Neural progenitor cell (in vitro differentiated cells): ENCODE results near the gene SLC50A1. TPM values are rescaled to one million over a fixed set of nuclear protein-coding genes. Genes with fewer than 3 reads are reported as not detected.
A peak's percentile ranks its signal among the peaks of the same experiment; 100 is the strongest.

Experiments used
- DNase-seq: peaks from one replicate; pipeline ENCODE4 v3.0.0-alpha.2; 2016; ENCODE audit warnings: low spot score
- H2AFZ ChIP-seq: fragments of 200-600 bp; sonication (generic); replicated peaks from 2 replicates; pipeline ENCODE4 v1.6.1; 2016; ENCODE audit warnings: antibody characterized with exemption
- H3F3A ChIP-seq: fragments of 200-600 bp; sonication (generic); 2 replicates; pipeline ENCODE4 v1.6.1; 2016; ENCODE audit warnings: antibody characterized with exemption, low read depth
- H3K27ac ChIP-seq: fragments of 200-600 bp; sonication (generic); 2 replicates; pipeline ENCODE4 v1.5.1; 2016; ENCODE audit warnings: mild to moderate bottlenecking
- H3K27me3 ChIP-seq: fragments of 200-600 bp; sonication (generic); 2 replicates; pipeline ENCODE4 v1.6.1; 2016; ENCODE audit warnings: mild to moderate bottlenecking, moderate library complexity
- H3K36me3 ChIP-seq: fragments of 200-600 bp; sonication (generic); 2 replicates; pipeline ENCODE4 v1.5.1; 2016
- H3K4me1 ChIP-seq: fragments of 200-600 bp; sonication (generic); 2 replicates; pipeline ENCODE4 v1.6.1; 2016; ENCODE audit warnings: mixed run types
- H3K4me2 ChIP-seq: fragments of 200-600 bp; sonication (generic); 2 replicates; pipeline ENCODE4 v1.6.1; 2016
- H3K4me3 ChIP-seq: fragments of 200-600 bp; sonication (generic); 2 replicates; pipeline ENCODE4 v1.5.1; 2016
- H3K79me2 ChIP-seq: fragments of 200-600 bp; sonication (generic); 2 replicates; pipeline ENCODE4 v1.6.1; 2016; ENCODE audit warnings: low read depth
- H3K9ac ChIP-seq: fragments of 200-600 bp; sonication (generic); 2 replicates; pipeline ENCODE4 v1.6.1; 2016
- H3K9me3 ChIP-seq: fragments of 200-600 bp; sonication (generic); 2 replicates; pipeline ENCODE4 v1.5.1; 2016; ENCODE audit warnings: low read depth
- H4K20me1 ChIP-seq: fragments of 200-600 bp; sonication (generic); 2 replicates; pipeline ENCODE4 v1.6.1; 2016; ENCODE audit warnings: low read depth
- H3K27ac Mint-ChIP-seq: 3 replicates; pipeline ENCODE4 v1.8.0; 2021; ENCODE audit warnings: mixed read lengths
- H3K27me3 Mint-ChIP-seq: 2 replicates; pipeline ENCODE4 v1.8.0; 2022; ENCODE audit warnings: low read depth, mild to moderate bottlenecking, inconsistent platforms, moderate library complexity, mixed read lengths; ENCODE audit not compliant: insufficient read depth
- H3K36me3 Mint-ChIP-seq: 3 replicates; pipeline ENCODE4 v1.8.0; 2021; ENCODE audit warnings: mixed read lengths
- H3K4me1 Mint-ChIP-seq: 3 replicates; pipeline ENCODE4 v1.8.0; 2021; ENCODE audit warnings: mixed read lengths
- H3K4me3 Mint-ChIP-seq: 3 replicates; pipeline ENCODE4 v1.8.0; 2021; ENCODE audit warnings: mild to moderate bottlenecking, moderate library complexity, mixed read lengths
- H3K9me3 Mint-ChIP-seq: 3 replicates; pipeline ENCODE4 v1.8.0; 2020; ENCODE audit warnings: mixed read lengths
- CTCF ChIP-seq: fragments of 200-600 bp; sonication (generic); IDR thresholded peaks from 2 replicates; pipeline ENCODE4 v1.5.1; 2017; ENCODE audit warnings: antibody characterized with exemption, mild to moderate bottlenecking
- EZH2 ChIP-seq: fragments of 200-600 bp; sonication (generic); IDR thresholded peaks from 2 replicates; pipeline ENCODE4 v1.6.1; 2017; ENCODE audit warnings: antibody characterized with exemption, mild to moderate bottlenecking, moderate library complexity
- EZH2phosphoT487 ChIP-seq: fragments of 200-600 bp; sonication (generic); IDR thresholded peaks from 2 replicates; pipeline ENCODE4 v1.6.1; 2017; ENCODE audit warnings: antibody characterized with exemption
- total RNA-seq: library from RNA; depleted of rRNA; stranded (reverse); fragments of >200 nt; gene quantifications from 2 replicates; pipeline ENCODE4 v1.2.3, GENCODE V29; 2015; ENCODE audit warnings: low replicate concordance

The SLC50A1 gene
- total RNA-seq, 1 donor from 2014 or later: 14.4 TPM

- Histone ChIP-seq H3K27ac (no peak overlapping the region), H3K27me3 (no peaks in the 10 kb centered on the region), H3K79me2 (peaks cover 26% of the 10 kb centered on the region), H3K4me2 (no peak overlapping the region), H3K4me3 (no peak overlapping the region), H3K36me3 (no peaks in the 10 kb centered on the region), H3K9ac (no peak overlapping the region), H4K20me1 (no peaks in the 10 kb centered on the region), H3K4me1 (peaks cover 8% of the 10 kb centered on the region), H3F3A (peaks cover 51% of the 10 kb centered on the region), H3K9me3 (no peaks in the 10 kb centered on the region), H2AFZ (no peak overlapping the region)
- peak overlapping the region; percentile 74 for H3K4me3 Mint-ChIP-seq
- peaks cover 16% of the 10 kb centered on the region for H3K27me3 Mint-ChIP-seq
- H3K4me1 Mint-ChIP-seq: peaks cover 39% of the 10 kb centered on the region
- DNase-seq: no peak
- no peak overlapping the region for H3K27ac Mint-ChIP-seq
- H3K9me3 Mint-ChIP-seq: no peaks in the 10 kb centered on the region
- H3K36me3 Mint-ChIP-seq: peaks cover 15% of the 10 kb centered on the region
- TF ChIP-seq EZH2phosphoT487 (no peak), EZH2 (no peak), CTCF (no peak)
Measured at GRCh38 chr1:155175927-155176371, 40.3 kb downstream of the SLC50A1 start.

- H3K36me3 ChIP-seq: no peaks in the 10 kb centered on the region
- peaks cover 19% of the 10 kb centered on the region for H3K79me2 ChIP-seq
- no peak overlapping the region for H3K4me3 ChIP-seq
- no peaks in the 10 kb centered on the region for H3K9me3 Mint-ChIP-seq
- H3K9me3 ChIP-seq: no peaks in the 10 kb centered on the region
- H2AFZ ChIP-seq: no peak overlapping the region
- H3K4me2 ChIP-seq: no peak overlapping the region
- no peaks in the 10 kb centered on the region for H3K27me3 ChIP-seq
- H3K4me1 ChIP-seq: peaks cover 8% of the 10 kb centered on the region
- TF ChIP-seq CTCF (peak; percentile 78), EZH2phosphoT487 (no peak), EZH2 (no peak)
- peaks cover 17% of the 10 kb centered on the region for H3K36me3 Mint-ChIP-seq
- H3K27ac Mint-ChIP-seq: no peak overlapping the region
- no peaks in the 10 kb centered on the region for H4K20me1 ChIP-seq
- H3K4me1 Mint-ChIP-seq: peaks cover 39% of the 10 kb centered on the region
- peak; percentile 77 for DNase-seq
- no peak overlapping the region for H3K27ac ChIP-seq
- H3K4me3 Mint-ChIP-seq: peak overlapping the region; percentile 74
- H3K27me3 Mint-ChIP-seq: peaks cover 16% of the 10 kb centered on the region
- H3K9ac ChIP-seq: no peak overlapping the region
- peaks cover 49% of the 10 kb centered on the region for H3F3A ChIP-seq
Measured at GRCh38 chr1:155176544-155177071, 41.0 kb downstream of the SLC50A1 start.

- H3K9me3 Mint-ChIP-seq: no peaks in the 10 kb centered on the region
- H3K4me1 Mint-ChIP-seq: peaks cover 33% of the 10 kb centered on the region
- H3K9me3 ChIP-seq: no peaks in the 10 kb centered on the region
Measured at GRCh38 chr1:155177192-155177917, 41.7 kb downstream of the SLC50A1 start.

More at GRCh38 chr1:155177192-155177917, 41.7 kb downstream of the SLC50A1 start:
- Histone ChIP-seq H3K79me2 (peaks cover 12% of the 10 kb centered on the region), H3K27ac (no peak overlapping the region), H3K4me3 (no peak overlapping the region), H4K20me1 (no peaks in the 10 kb centered on the region), H3F3A (peaks cover 41% of the 10 kb centered on the region), H3K27me3 (no peaks in the 10 kb centered on the region), H2AFZ (no peak overlapping the region), H3K36me3 (no peaks in the 10 kb centered on the region), H3K9ac (no peak overlapping the region), H3K4me2 (no peak overlapping the region), H3K4me1 (peaks cover 2% of the 10 kb centered on the region)
- no peak for DNase-seq
- Mint-ChIP-seq H3K4me3 (peak overlapping the region; percentile 42), H3K27ac (no peak overlapping the region), H3K27me3 (peaks cover 13% of the 10 kb centered on the region), H3K36me3 (peaks cover 20% of the 10 kb centered on the region)
- TF ChIP-seq CTCF: no peak
- no peak for TF ChIP-seq EZH2phosphoT487
- no peak for TF ChIP-seq EZH2
